GM18907 (cell line): ENCODE data around the gene KLHL8.

Experiments
- ATAC-seq: cut with Tn5 transposase; IDR thresholded peaks from one replicate; pipeline ENCODE4 v1.9.1; 2021; ENCODE audit warnings: mild to moderate bottlenecking, moderate library complexity; ENCODE audit not compliant: unreplicated experiment

KLHL8 gene

DNA sequence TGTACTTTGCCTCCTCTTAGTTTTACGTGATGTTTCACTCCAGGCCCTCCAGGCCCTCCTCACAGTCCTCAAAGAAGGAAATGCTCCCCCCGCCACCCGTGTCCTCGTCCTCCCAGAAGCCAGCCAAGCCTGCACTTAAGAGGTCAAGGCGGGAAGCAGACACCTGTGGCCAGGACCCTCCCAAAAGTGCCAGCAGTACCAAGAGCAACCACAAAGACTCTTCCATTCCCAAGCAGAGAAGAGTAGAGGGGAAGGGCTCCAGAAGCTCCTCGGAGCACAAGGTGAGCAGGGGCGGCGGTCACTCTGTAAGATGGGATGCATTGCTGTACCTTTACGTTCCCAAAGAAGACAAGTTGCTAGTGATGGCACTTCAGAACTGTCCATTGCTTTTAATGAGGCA, 94.4 kb downstream of the KLHL8 start:
- ATAC-seq: no peak

DNA sequence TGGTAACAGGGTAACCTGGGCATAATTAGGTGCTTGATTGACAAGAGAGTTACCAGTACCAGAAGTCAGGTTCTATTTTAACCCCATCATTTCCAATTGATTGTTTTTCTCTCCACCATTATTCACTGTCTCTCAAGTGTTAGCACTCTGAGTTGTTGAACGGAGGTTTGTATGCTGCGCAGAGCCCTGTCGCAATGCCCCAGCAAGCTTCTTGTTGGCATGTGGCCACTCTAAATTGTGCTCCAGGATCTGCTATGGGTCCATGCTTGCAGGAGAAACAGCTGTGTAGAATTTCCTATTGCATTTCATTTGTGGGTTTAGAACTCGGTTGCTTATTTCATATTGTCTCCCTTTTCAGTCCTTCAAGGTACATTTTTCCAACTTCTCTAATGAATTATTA, 98.2 kb downstream of the KLHL8 start:
- ATAC-seq: no peak

DNA sequence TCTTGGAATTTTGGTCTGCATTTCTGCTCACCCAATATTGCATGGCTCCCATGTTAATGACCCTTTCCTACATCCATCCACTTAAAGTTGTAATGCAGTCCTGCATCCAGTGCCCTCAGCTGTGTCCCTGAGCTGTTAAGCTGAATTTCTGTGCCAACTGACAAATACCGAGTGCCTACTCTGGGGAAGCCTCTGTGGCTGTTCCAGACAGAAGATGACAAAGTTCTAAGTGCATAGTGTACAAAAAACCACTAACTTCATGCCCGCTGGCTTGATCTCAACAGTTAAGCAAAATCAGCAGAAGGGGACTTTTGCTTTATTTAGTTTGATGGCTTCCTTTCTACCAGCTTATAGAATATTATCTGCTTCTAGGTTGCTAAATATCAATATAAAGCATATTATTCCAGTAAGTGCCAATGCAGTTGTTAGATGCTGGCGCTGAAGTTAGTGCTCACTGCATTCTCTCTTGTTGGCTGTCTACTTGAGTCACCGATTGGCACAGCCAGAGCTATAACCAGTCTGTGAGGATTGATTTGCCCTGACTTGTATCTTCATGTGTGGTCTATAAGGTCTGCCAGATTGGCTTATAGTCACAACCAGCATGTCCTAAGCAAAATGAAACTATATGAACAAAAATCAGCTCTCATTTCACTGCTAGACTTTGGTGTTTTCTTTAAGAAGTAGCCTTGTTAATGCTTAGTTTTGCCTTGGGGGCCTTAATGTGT, 98.9 kb downstream of the KLHL8 start:
- no peak for ATAC-seq

DNA sequence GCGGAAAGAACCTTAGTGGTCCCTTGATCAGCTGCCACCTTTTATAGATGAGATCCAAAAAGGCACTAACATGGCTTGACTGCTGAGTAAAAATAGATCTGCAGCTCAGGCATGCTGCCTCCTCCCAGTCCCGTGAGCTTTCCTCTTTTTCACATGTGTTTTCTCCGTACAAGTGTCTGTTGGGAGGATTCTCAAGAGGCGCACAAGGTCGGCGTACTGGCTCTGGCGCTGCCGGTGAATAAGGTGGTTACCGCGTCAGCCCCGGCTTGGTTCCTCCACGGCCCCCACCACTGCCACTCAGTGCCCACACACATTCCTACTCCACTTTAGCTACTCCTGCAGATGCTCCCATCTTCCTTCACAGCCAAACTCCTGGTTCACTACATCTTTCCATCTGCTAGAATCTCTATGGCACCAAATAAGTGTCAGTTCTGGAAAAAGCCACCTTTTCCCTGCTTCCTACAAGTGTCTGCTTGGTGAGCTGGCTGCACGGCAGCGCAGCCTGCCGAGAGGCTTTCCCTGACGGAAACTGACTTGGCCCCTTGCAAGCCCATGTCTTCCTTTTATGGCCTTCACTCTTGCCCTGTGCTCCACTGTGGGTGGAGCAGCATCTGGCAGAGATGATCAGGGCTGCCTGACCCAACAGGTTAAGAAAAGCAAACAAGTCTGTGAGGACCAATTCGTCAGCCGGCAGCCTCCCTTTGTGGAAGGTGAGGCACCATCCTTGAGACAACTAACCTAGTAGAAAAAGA, 99.8 kb downstream of the KLHL8 start:
- ATAC-seq: no peak

DNA sequence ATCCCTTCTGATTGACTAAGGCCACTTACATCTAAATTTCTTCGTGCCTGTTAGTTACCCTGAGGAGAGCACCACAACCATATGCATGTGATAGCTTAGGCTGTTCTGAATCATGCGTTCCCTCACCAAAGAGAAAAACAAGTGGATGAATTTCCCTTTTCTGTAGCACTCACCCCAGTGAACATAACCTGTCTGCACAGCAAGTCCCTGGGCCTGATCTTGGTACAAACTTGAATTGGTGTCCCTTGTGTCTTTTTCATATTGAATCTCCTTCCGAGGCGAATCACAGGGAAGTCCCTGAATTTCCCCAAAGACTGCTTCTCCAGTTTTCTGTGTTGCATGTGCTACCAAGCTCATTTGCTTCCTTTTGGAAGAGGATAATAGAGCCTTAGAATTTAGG, 100.4 kb downstream of the KLHL8 start:
- no peak for ATAC-seq

DNA sequence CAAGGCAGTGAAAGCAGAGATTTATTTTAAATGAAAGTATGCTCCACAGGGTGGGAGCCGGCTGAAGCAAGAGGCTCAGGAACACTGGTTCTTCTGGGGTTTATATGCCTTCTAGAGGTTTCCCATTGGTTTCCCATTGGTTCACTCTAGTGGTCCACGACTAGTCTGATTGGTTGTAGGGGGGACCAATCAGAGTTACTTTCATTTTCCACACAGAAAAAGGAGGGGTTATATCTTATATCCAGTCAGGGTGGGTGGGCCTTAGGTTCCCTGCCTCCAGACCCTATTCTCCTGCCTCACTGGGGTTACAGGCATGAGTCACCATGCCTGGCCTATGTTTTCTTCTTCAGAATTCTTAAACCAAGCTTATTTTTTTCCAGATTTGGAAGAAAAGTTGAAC, 101.6 kb downstream of the KLHL8 start:
- no peak for ATAC-seq

DNA sequence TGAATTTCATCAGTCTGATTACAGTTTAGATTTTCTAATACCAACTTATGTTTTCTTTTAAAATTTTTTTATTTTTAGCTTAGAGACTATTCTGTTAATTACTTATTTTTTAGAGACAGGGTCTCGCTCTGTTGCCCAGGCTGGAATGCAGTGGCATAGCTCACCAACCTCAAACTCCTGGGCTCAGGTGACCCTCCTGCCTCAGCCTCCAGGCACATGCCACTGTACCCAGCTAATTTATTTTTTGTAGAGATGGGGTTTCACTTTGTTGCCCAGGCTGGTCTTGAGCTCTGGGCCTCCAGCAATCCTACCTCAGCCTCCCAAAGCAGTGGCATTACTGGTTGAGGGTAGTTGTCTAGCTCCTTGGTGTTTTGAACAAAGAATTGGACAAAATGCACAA, 102.0 kb downstream of the KLHL8 start:
- no peak for ATAC-seq

DNA sequence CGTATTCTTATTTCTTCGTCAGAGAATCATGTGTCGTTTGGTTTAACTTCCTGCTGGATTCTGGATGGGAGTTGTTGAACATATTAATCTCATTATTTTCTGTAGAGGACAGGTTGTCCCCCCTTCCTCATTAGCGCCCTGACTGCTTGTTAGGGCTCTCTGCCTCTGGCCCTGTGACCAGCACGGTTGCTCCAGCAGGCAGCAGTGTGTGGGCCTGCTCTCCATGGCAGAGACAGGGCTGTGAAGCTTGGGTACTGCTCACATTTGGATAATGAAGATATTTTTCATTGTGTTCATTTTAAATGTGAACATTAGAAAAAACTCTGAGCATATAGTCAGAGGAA, 102.7 kb downstream of the KLHL8 start:
- ATAC-seq: no peak

DNA sequence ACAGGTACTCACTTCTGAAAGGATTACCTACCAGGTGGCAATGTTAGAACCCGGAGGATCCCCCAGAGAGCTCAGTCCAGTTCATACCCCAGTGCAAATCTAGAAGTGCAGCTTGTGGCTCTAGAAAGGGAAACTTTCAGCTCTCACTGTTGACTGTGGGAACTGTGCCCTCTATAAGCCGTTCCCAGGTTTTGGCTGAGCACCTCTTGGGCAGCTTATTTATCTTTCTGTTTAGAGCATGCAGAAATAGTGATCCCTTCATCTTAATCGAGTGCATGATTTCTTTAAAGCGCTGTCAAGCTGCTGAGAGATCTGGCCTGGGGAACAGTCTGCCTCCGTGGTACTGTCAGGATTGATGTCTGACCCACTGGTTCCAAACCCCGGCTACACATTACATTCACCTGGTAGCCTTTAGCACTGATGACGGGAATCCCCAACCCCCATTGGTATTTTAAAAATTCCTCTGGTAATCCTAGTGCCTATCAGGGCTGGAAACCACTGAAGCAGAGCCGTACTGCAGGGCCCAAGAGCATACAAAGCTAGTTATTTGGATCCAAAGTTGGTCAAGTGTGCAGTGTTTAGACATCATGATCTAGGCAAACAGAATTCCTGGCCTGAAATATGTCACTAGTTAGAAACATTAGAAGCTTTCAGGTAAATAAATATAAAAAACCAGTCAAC, 103.2 kb downstream of the KLHL8 start:
- no peak for ATAC-seq

DNA sequence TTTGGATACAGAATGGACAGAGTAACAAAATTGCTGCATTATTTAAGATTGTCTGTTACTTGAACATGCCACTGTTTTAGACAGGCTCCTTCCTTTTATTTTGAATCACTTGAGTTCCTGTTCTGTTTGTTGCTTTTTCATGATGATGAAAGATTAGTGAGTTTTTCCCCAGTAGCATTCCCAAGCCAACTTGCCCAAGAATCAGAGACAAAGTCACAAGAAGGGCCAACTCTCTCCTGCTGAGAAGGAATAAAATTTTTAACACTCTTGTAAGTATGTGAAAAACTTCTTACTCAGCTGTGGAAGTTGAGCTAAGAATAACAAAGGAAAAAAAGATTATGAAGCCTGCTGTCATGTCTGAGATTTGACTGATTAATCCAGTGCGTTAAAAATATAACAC, 104.2 kb downstream of the KLHL8 start:
- no peak for ATAC-seq

DNA sequence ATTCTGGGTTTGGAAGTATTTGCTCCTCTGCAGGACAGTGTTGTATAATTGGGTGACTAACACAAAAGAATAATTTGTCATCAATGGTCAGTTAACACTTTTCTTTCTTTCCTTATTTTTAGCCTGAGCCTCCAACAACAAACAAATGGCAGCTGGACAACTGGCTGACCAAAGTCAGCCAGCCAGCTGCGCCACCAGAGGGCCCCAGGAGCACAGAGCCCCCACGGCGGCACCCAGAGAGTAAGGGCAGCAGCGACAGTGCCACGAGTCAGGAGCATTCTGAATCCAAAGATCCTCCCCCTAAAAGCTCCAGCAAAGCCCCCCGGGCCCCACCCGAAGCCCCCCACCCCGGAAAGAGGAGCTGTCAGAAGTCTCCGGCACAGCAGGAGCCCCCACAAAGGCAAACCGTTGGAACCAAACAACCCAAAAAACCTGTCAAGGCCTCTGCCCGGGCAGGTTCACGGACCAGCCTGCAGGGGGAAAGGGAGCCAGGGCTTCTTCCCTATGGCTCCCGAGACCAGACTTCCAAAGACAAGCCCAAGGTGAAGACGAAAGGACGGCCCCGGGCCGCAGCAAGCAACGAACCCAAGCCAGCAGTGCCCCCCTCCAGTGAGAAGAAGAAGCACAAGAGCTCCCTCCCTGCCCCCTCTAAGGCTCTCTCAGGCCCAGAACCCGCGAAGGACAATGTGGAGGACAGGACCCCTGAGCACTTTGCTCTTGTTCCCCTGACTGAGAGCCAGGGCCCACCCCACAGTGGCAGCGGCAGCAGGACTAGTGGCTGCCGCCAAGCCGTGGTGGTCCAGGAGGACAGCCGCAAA, 106.0 kb downstream of the KLHL8 start:
- ATAC-seq: no peak

DNA sequence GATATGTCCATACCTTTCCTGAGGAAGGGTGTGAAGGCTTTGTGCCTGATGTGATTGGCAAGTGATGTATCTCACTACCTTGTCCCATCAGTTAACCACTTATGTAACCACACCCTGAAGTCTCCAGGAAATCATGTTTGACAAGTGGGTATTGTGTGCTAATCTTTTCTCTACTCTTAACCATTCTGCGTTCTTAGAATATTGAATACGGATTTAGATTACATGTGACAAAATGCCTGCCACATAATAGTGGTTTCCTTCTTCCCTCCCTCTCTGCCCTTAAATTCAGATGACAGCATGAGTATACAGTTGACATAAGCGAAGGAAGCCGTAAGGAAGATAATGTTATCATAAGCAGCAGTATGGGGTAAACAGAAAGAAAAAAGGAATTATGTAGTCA, 108.4 kb downstream of the KLHL8 start:
- no peak for ATAC-seq
